GM12878 (cell line): Measurements from ENCODE around the gene ASIP. TPM values are rescaled to one million over a fixed set of nuclear protein-coding genes. Genes with fewer than 3 reads are reported as not detected.

ENCODE experiments used
- ATAC-seq: fragments of 200-7000 bp; cut with Tn5 transposase; 3 replicates; pipeline ENCODE4 v1.9.1; 2020; ENCODE audit warnings: mild to moderate bottlenecking, moderate library complexity
- BruUV-seq: library from RNA; stranded (reverse); fragments of 400-500 nt; replicated peaks from 2 replicates; lab custom pipeline; 2021; lab: Mats Ljungman, UMichigan
- CTCF ChIA-PET: fragments of 300-600 bp; sonication (Branson Sonifier 250); formaldehyde crosslinking; extraction: SDS; loops from one replicate; lab custom pipeline; 2021; ENCODE audit warnings: inconsistent platforms; lab: Yijun Ruan, JAX
- POLR2A ChIA-PET: fragments of 350-600 bp; formaldehyde crosslinking; extraction: SDS; loops from one replicate; lab custom pipeline; 2021; ENCODE audit warnings: inconsistent platforms; lab: Charles Lee
- RAD21 ChIA-PET: fragments of 300-600 bp; sonication (Branson Sonifier 250); formaldehyde crosslinking; loops from one replicate; lab custom pipeline; 2023; ENCODE audit warnings: antibody characterized with exemption; ENCODE audit not compliant: unreplicated experiment; lab: Charles Lee
- SMC1A ChIA-PET: fragments of 300-600 bp; sonication (Branson Sonifier 250); formaldehyde crosslinking; loops from one replicate; lab custom pipeline; 2023; ENCODE audit not compliant: unreplicated experiment, uncharacterized antibody; lab: Charles Lee
- DNase-seq: peaks from one replicate; pipeline ENCODE4 v3.0.0-alpha.2; 2011; ENCODE audit warnings: low read depth, low spot score
- FAIRE-seq: peaks from 3 replicates; lab custom pipeline; 2011; peaks lifted over from hg19 to GRCh38; lab: Jason Lieb, UNC
- H2AFZ ChIP-seq: 2 replicates; pipeline ENCODE4 v1.6.0; 2011; ENCODE audit warnings: low read depth, low read length, control low read depth; ENCODE audit not compliant: control insufficient read depth
- H3K27ac ChIP-seq: 2 replicates; pipeline ENCODE4 v1.5.1; 2011; ENCODE audit warnings: control low read depth; ENCODE audit not compliant: control insufficient read depth, insufficient read depth
- H3K27me3 ChIP-seq, 2 experiments: replicated peaks in 1 of 2; 2 replicates each; pipeline versions ENCODE4 v1.6.0 to v1.6.1; 2011; ENCODE audit warnings: low read length in 1 of 2; ENCODE audit not compliant: control insufficient read depth in 2 of 2, insufficient read depth in 2 of 2
- H3K36me3 ChIP-seq, 2 experiments: 2 replicates each; pipeline ENCODE4 v1.5.1; 2011; ENCODE audit warnings: low read length in 1 of 2; ENCODE audit not compliant: control insufficient read depth in 2 of 2, insufficient read depth in 2 of 2
- H3K4me1 ChIP-seq: 2 replicates; pipeline ENCODE4 v1.6.1; 2011; ENCODE audit warnings: mild to moderate bottlenecking, low read length, moderate library complexity, mixed read lengths; ENCODE audit not compliant: control insufficient read depth, insufficient read depth
- H3K4me2 ChIP-seq: 2 replicates; pipeline ENCODE4 v1.6.0; 2011; ENCODE audit warnings: control low read depth; ENCODE audit not compliant: control insufficient read depth, insufficient read depth
- H3K4me3 ChIP-seq: fragments of 200-600 bp; sonication (generic); 2 replicates; pipeline ENCODE4 v1.5.1; 2016
- H3K79me2 ChIP-seq: 2 replicates; pipeline ENCODE4 v1.6.0; 2011; ENCODE audit warnings: low read length; ENCODE audit not compliant: control insufficient read depth, insufficient read depth
- H3K9ac ChIP-seq: 2 replicates; pipeline ENCODE4 v1.8.0; 2011; ENCODE audit warnings: low read length, control low read depth, mixed read lengths; ENCODE audit not compliant: control insufficient read depth, insufficient read depth
- H3K9me3 ChIP-seq: replicated peaks from 3 replicates; pipeline ENCODE4 v1.5.1; 2011; ENCODE audit warnings: mild to moderate bottlenecking, low read length; ENCODE audit not compliant: control insufficient read depth, insufficient read depth
- H4K20me1 ChIP-seq: 2 replicates; pipeline ENCODE4 v1.6.0; 2011; ENCODE audit not compliant: control insufficient read depth, insufficient read depth
- E2F8 ChIP-seq: fragments of 450-650 bp; IDR thresholded peaks from 2 replicates; pipeline ENCODE4 v1.6.1; 2018; ENCODE audit warnings: mild to moderate bottlenecking, low read depth, moderate library complexity; ENCODE audit not compliant: partially characterized antibody
- E4F1 ChIP-seq: fragments of 450-650 bp; IDR thresholded peaks from 2 replicates; pipeline ENCODE4 v1.6.1; 2018; ENCODE audit warnings: borderline replicate concordance, mild to moderate bottlenecking; ENCODE audit not compliant: partially characterized antibody
- ESRRA ChIP-seq: IDR thresholded peaks from 2 replicates; pipeline ENCODE4 v1.6.1; 2012; ENCODE audit warnings: mild to moderate bottlenecking, low read length, improper control_type of control experiment
- FOXM1 ChIP-seq: IDR thresholded peaks from 2 replicates; pipeline ENCODE4 v1.6.1; 2012; ENCODE audit warnings: low read depth, mild to moderate bottlenecking, inconsistent platforms, low read length, moderate library complexity
- MEF2B ChIP-seq: fragments of 450-650 bp; IDR thresholded peaks from 2 replicates; pipeline ENCODE4 v1.6.1; 2018; ENCODE audit warnings: mild to moderate bottlenecking, moderate library complexity; ENCODE audit not compliant: partially characterized antibody, poor library complexity, severe bottlenecking
- MTA3 ChIP-seq: IDR thresholded peaks from 2 replicates; pipeline ENCODE4 v1.6.1; 2012; ENCODE audit warnings: low read length, inconsistent platforms, borderline replicate concordance
- MXI1 ChIP-seq: fragments of 150-350 bp; IDR thresholded peaks from 2 replicates; pipeline ENCODE4 v1.6.1; 2011; ENCODE audit warnings: low read depth, mild to moderate bottlenecking, inconsistent platforms, low read length, improper control_type of control experiment
- NRF1 ChIP-seq: conservative IDR thresholded peaks from 2 replicates; pipeline ENCODE4 v1.6.1; 2011; ENCODE audit warnings: mild to moderate bottlenecking, low read depth, low read length, improper control_type of control experiment
- WGBS: methylation state at CpG from one replicate; pipeline ENCODE4 v1.1.6; 2016; ENCODE audit warnings: low lambda C conversion rate; ENCODE audit not compliant: insufficient replicate concordance, insufficient coverage; ENCODE audit errors: missing lambda C conversion rate; 5-methylcytosine and 5-hydroxymethylcytosine counted together
- in situ Hi-C: fragments of 300-500 bp; cut with MboI; formaldehyde crosslinking; loops from 9 replicates; pipeline ENCODE4 v1.14.3; 2018; ENCODE audit warnings: mixed read lengths
- intact Hi-C: fragments of 100-400 bp; cut with micrococcal nuclease; formaldehyde crosslinking; loops from one replicate; pipeline ENCODE4 v1.14.2; 2022; ENCODE audit not compliant: unreplicated experiment
- polyA plus RNA-seq, 11 experiments: library from polyadenylated mRNA; depleted of rRNA in 4 of 11; unstranded in 6 of 11; stranded (reverse) in 5 of 11; fragments of >200 nt; fragmentation: Nextera tagmentation in 4 of 11; fragmentation: Illumina TruSeq in 1 of 11; extraction: Ambion mirVana in 4 of 11; extraction: Trizol in 1 of 11; gene quantifications; 1 replicate in 1 of 11; 2 replicates in 10 of 11; pipeline versions ENCODE4 v1.2.1 to v1.2.3, GENCODE V29; 2011 to 2016; ENCODE audit warnings: inconsistent platforms in 2 of 11, missing spikeins in 2 of 11, low read depth in 1 of 11
- total RNA-seq, 4 experiments: library from RNA; depleted of rRNA in 3 of 4; stranded (reverse); fragments of >200 nt in 3 of 4; fragmentation: Illumina TruSeq in 1 of 4; extraction: Trizol in 1 of 4; gene quantifications; 2 replicates each; pipeline versions ENCODE4 v1.2.1 to v1.2.3, GENCODE V29; 2013 to 2021

The ASIP gene
- total and polyA plus RNA-seq, 10 of the 15 experiments (the other 5 are each of a cell fraction or from before 2014, with no cell fraction given) = 0.29 TPM; not detected in 9

- Histone ChIP-seq H4K20me1 (no peaks in the 10 kb centered on the region), H3K27me3 (no peaks in the 10 kb centered on the region), H3K4me2 (no peak overlapping the region), H3K27ac (no peak overlapping the region), H3K4me3 (no peak overlapping the region), H3K79me2 (no peaks in the 10 kb centered on the region), H3K9ac (no peak overlapping the region), H2AFZ (no peak overlapping the region), H3K36me3 (no peaks in the 10 kb centered on the region), H3K4me1 (peaks cover 5% of the 10 kb centered on the region; the same call in 1 of the 2 replicates), H3K9me3 (no peaks in the 10 kb centered on the region)
- TF ChIP-seq E2F8 (no peak), MXI1 (no peak), E4F1 (no peak), NRF1 (no peak), MTA3 (no peak), MEF2B (no peak), ESRRA (no peak), FOXM1 (no peak)
- SMC1A ChIA-PET = no interaction called here
- intact Hi-C loops (no loop called here), in situ Hi-C loops (no loop called here)
- BruUV-seq = no TSS peak
- WGBS = 97% methylated on average over 5 of the region's 5 CpGs
- FAIRE-seq (no peak), ATAC-seq (no peak), DNase-seq (no peak)
- POLR2A ChIA-PET = interaction anchor here (0.6 kb wide), 1 partner anchor 500 kb away, joined by 3 read pairs; no protein-coding TSS in a partner anchor
- CTCF ChIA-PET = no interaction called here
- RAD21 ChIA-PET = no interaction called here
Measured at GRCh38 chr20:34264141-34264540, 22.9 kb downstream of the ASIP start.
